H9 (cell line): ENCODE measurements around the gene ERN1. TPM values are rescaled to one million over a fixed set of nuclear protein-coding genes. Genes with fewer than 3 reads are reported as not detected.

ENCODE experiments used
- DNase-seq: peaks from one replicate; pipeline ENCODE4 v3.0.0-alpha.2; 2017
- H2AFZ ChIP-seq: one replicate; pipeline ENCODE4 v1.6.1; 2013; ENCODE audit warnings: mild to moderate bottlenecking, low read length, control low read depth, moderate library complexity
- H2AK5ac ChIP-seq: 2 replicates; pipeline ENCODE4 v1.6.1; 2013; ENCODE audit warnings: low read length, control low read depth, mixed read lengths; ENCODE audit not compliant: insufficient read length
- H2BK120ac ChIP-seq: one replicate; pipeline ENCODE4 v1.6.1; 2013; ENCODE audit warnings: low read depth, mild to moderate bottlenecking, low read length, control low read depth, inconsistent platforms; ENCODE audit not compliant: poor library complexity, severe bottlenecking
- H2BK12ac ChIP-seq: 2 replicates; pipeline ENCODE4 v1.6.1; 2013; ENCODE audit warnings: low read length, control low read depth, mixed read lengths, low read depth; ENCODE audit not compliant: insufficient read length
- H2BK15ac ChIP-seq: 2 replicates; pipeline ENCODE4 v1.6.1; 2013; ENCODE audit warnings: low read depth, low read length, control low read depth
- H2BK20ac ChIP-seq: one replicate; pipeline ENCODE4 v1.6.1; 2013; ENCODE audit warnings: low read depth, mild to moderate bottlenecking, low read length, control low read depth, inconsistent platforms; ENCODE audit not compliant: poor library complexity, severe bottlenecking
- H2BK5ac ChIP-seq: 2 replicates; pipeline ENCODE4 v1.6.1; 2013; ENCODE audit warnings: low read length, control low read depth, mixed read lengths; ENCODE audit not compliant: insufficient read length
- H3K14ac ChIP-seq: 2 replicates; pipeline ENCODE4 v1.6.1; 2013; ENCODE audit warnings: low read length, control low read depth; ENCODE audit not compliant: insufficient read depth
- H3K18ac ChIP-seq: 2 replicates; pipeline ENCODE4 v1.6.1; 2013; ENCODE audit warnings: low read depth, mild to moderate bottlenecking, mixed read lengths, low read length, control low read depth; ENCODE audit not compliant: insufficient read length
- H3K23ac ChIP-seq: 2 replicates; pipeline ENCODE4 v1.6.1; 2013; ENCODE audit warnings: low read length, control low read depth, mixed read lengths, low read depth; ENCODE audit not compliant: insufficient read length
- H3K23me2 ChIP-seq: 2 replicates; pipeline ENCODE4 v1.6.1; 2013; ENCODE audit warnings: low read depth, mild to moderate bottlenecking, mixed read lengths, low read length, control low read depth; ENCODE audit not compliant: insufficient read length, poor library complexity, severe bottlenecking
- H3K27ac ChIP-seq: 2 replicates; pipeline ENCODE4 v1.5.1; 2013; ENCODE audit warnings: low read length, control low read depth, mixed read lengths, low read depth; ENCODE audit not compliant: insufficient read length
- H3K27me3 ChIP-seq: 2 replicates; pipeline ENCODE4 v1.6.1; 2013; ENCODE audit warnings: low read length, control low read depth, inconsistent platforms; ENCODE audit not compliant: insufficient read depth
- H3K4ac ChIP-seq: 2 replicates; pipeline ENCODE4 v1.6.1; 2013; ENCODE audit warnings: low read depth, mild to moderate bottlenecking, control low read depth, inconsistent platforms, low read length, moderate library complexity
- H3K4me1 ChIP-seq: 2 replicates; pipeline ENCODE4 v1.6.1; 2013; ENCODE audit warnings: low read length, control low read depth, inconsistent platforms; ENCODE audit not compliant: insufficient read depth
- H3K4me2 ChIP-seq: 2 replicates; pipeline ENCODE4 v1.6.1; 2013; ENCODE audit warnings: low read length, control low read depth, mixed read lengths; ENCODE audit not compliant: insufficient read length, insufficient read depth
- H3K56ac ChIP-seq: 2 replicates; pipeline ENCODE4 v1.6.1; 2013; ENCODE audit warnings: low read depth, mild to moderate bottlenecking, mixed read lengths, low read length, control low read depth; ENCODE audit not compliant: insufficient read length
- H3K79me1 ChIP-seq: 2 replicates; pipeline ENCODE4 v1.6.1; 2013; ENCODE audit warnings: low read depth, mild to moderate bottlenecking, moderate library complexity, low read length, control low read depth, inconsistent platforms; ENCODE audit not compliant: insufficient read depth, poor library complexity, severe bottlenecking
- H3K79me2 ChIP-seq: 2 replicates; pipeline ENCODE4 v1.6.1; 2013; ENCODE audit warnings: low read length, control low read depth, inconsistent platforms; ENCODE audit not compliant: insufficient read depth
- H3K9ac ChIP-seq: 2 replicates; pipeline ENCODE4 v1.6.1; 2013; ENCODE audit warnings: low read length, control low read depth, mixed read lengths; ENCODE audit not compliant: insufficient read length; ENCODE audit errors: extremely low read depth
- H3K9me3 ChIP-seq: one replicate; pipeline ENCODE4 v1.6.1; 2013; ENCODE audit warnings: low read depth, low read length, inconsistent platforms; ENCODE audit not compliant: control insufficient read depth
- H3T11ph ChIP-seq: one replicate; pipeline ENCODE4 v1.6.1; 2013; ENCODE audit warnings: mild to moderate bottlenecking, low read length, control low read depth, inconsistent platforms
- H4K20me1 ChIP-seq: one replicate; pipeline ENCODE4 v1.6.1; 2013; ENCODE audit not compliant: control insufficient read depth, insufficient read length, insufficient read depth
- H4K5ac ChIP-seq: 2 replicates; pipeline ENCODE4 v1.6.1; 2013; ENCODE audit warnings: low read depth, mild to moderate bottlenecking, mixed read lengths, low read length, control low read depth; ENCODE audit not compliant: insufficient read length
- H4K8ac ChIP-seq: replicated peaks from 2 replicates; pipeline ENCODE4 v1.6.1; 2013; ENCODE audit warnings: low read length, control low read depth, mixed read lengths, low read depth; ENCODE audit not compliant: insufficient read length
- H4K91ac ChIP-seq: 2 replicates; pipeline ENCODE4 v1.6.1; 2013; ENCODE audit warnings: low read depth, mild to moderate bottlenecking, moderate library complexity, mixed read lengths, low read length, control low read depth; ENCODE audit not compliant: insufficient read length
- H3K27ac Mint-ChIP-seq, 3 experiments: 2 replicates in 2 of 3; 3 replicates in 1 of 3; pipeline ENCODE4 v1.8.0; 2020 to 2021; ENCODE audit warnings: mixed read lengths in 3 of 3, mild to moderate bottlenecking in 1 of 3, moderate library complexity in 1 of 3
- H3K27me3 Mint-ChIP-seq: 2 replicates; pipeline ENCODE4 v1.8.0; 2021; ENCODE audit warnings: low read depth, mild to moderate bottlenecking, moderate library complexity, mixed read lengths
- H3K36me3 Mint-ChIP-seq, 3 experiments: 2 replicates in 2 of 3; 3 replicates in 1 of 3; pipeline ENCODE4 v1.8.0; 2020 to 2021; ENCODE audit warnings: low read depth in 3 of 3, mixed read lengths in 3 of 3; ENCODE audit not compliant: insufficient read depth in 1 of 3
- H3K4me1 Mint-ChIP-seq, 2 experiments: 2 replicates each; pipeline ENCODE4 v1.8.0; 2020; ENCODE audit warnings: mixed read lengths in 2 of 2
- H3K4me3 Mint-ChIP-seq, 2 experiments: 2 replicates in 1 of 2; 3 replicates in 1 of 2; pipeline ENCODE4 v1.8.0; 2020 to 2021; ENCODE audit warnings: mild to moderate bottlenecking in 2 of 2, mixed read lengths in 2 of 2, moderate library complexity in 1 of 2
- H3K9me3 Mint-ChIP-seq, 2 experiments: 2 replicates in 1 of 2; 3 replicates in 1 of 2; pipeline ENCODE4 v1.8.0; 2020; ENCODE audit warnings: mild to moderate bottlenecking in 2 of 2, mixed read lengths in 2 of 2, moderate library complexity in 1 of 2
- CTCF ChIP-seq: fragments of 200-600 bp; sonication (generic); conservative IDR thresholded peaks from 3 replicates; pipeline ENCODE4 v1.8.0; 2021; ENCODE audit warnings: antibody characterized with exemption, mild to moderate bottlenecking
- WGBS: extraction: QIAGEN DNeasy Blood & Tissue Kit; methylation state at CpG from one replicate; pipeline ENCODE4 v1.1.7; 2013; ENCODE audit warnings: missing lambda C conversion rate, low lambda C conversion rate, mixed read lengths; ENCODE audit not compliant: insufficient read length; ENCODE audit errors: extremely low coverage; 5-methylcytosine and 5-hydroxymethylcytosine counted together
- total RNA-seq: library from RNA; stranded (reverse); gene quantifications from 2 replicates; pipeline ENCODE4 v1.2.1, GENCODE V29; 2021

The ERN1 gene
- total RNA-seq, 1 experiment from 2014 or later = 5.0 TPM

- Mint-ChIP-seq H3K36me3 (peaks cover 0 to 6% (median 0%) of the 10 kb centered on the region in 3 experiments; a peak in 3 of 7 replicates), H3K27ac (peak overlapping the region in 1 of 3 experiments; percentile 49; a peak in 1 of 7 replicates), H3K9me3 (no peaks in the 10 kb centered on the region), H3K27me3 (no peaks in the 10 kb centered on the region), H3K4me3 (no peak overlapping the region), H3K4me1 (no peaks in the 10 kb centered on the region)
- no peak for DNase-seq
- Histone ChIP-seq H4K8ac (no peak overlapping the region), H4K91ac (no peak overlapping the region), H2BK15ac (no peak overlapping the region), H3T11ph (no peak overlapping the region), H4K20me1 (no peaks in the 10 kb centered on the region), H3K4ac (no peak overlapping the region), H3K9me3 (no peaks in the 10 kb centered on the region), H3K23me2 (no peaks in the 10 kb centered on the region), H2BK5ac (no peak overlapping the region), H3K27me3 (no peaks in the 10 kb centered on the region), H4K5ac (no peak overlapping the region), H3K23ac (no peak overlapping the region), H3K79me2 (no peaks in the 10 kb centered on the region), H2BK20ac (no peak overlapping the region), H3K14ac (no peak overlapping the region; the same call in 1 of the 2 replicates), H3K79me1 (no peaks in the 10 kb centered on the region), H3K56ac (no peak overlapping the region), H3K18ac (no peak overlapping the region), H3K4me1 (no peaks in the 10 kb centered on the region), H2BK12ac (no peak overlapping the region), H3K9ac (no peak overlapping the region), H3K4me2 (no peak overlapping the region), H2AFZ (no peak overlapping the region), H2AK5ac (no peak overlapping the region), H2BK120ac (no peak overlapping the region), H3K27ac (no peak overlapping the region)
- no CpG with 5 or more reads among the region's 4 CpGs for WGBS
- no peak for TF ChIP-seq CTCF
Measured at GRCh38 chr17:64165347-64165746, 35.4 kb upstream of the ERN1 start.
